GM18505 (cell line): ENCODE measurements around the gene KIAA1671.

Source experiments
- ATAC-seq: cut with Tn5 transposase; IDR thresholded peaks from one replicate; pipeline ENCODE4 v1.9.1; 2021; ENCODE audit not compliant: unreplicated experiment
- POLR2A ChIP-seq: IDR thresholded peaks from 4 replicates; pipeline ENCODE4 v1.6.1; 2011; ENCODE audit warnings: borderline replicate concordance; ENCODE audit not compliant: insufficient read depth, insufficient read length; ENCODE audit errors: extremely low read depth

Gene KIAA1671

GRCh38 chr22:25122136-25122764, 169.7 kb downstream of the KIAA1671 start:
- ATAC-seq: no peak
- no peak for TF ChIP-seq POLR2A

- TF ChIP-seq POLR2A: no peak
- no peak for ATAC-seq
Measured at GRCh38 chr22:25123677-25124076, 171.2 kb downstream of the KIAA1671 start.

- TF ChIP-seq POLR2A: no peak
- no peak for ATAC-seq
Measured at GRCh38 chr22:25125693-25126357, 173.3 kb downstream of the KIAA1671 start.

GRCh38 chr22:25126510-25126909, 174.0 kb downstream of the KIAA1671 start:
- TF ChIP-seq POLR2A: no peak
- no peak for ATAC-seq

- TF ChIP-seq POLR2A: no peak
- ATAC-seq: no peak
Measured at GRCh38 chr22:25127318-25127717, 174.8 kb downstream of the KIAA1671 start.

- no peak for TF ChIP-seq POLR2A
- no peak for ATAC-seq
Measured at GRCh38 chr22:25130462-25130861, 177.9 kb downstream of the KIAA1671 start.

GRCh38 chr22:25131198-25131887, 178.8 kb downstream of the KIAA1671 start:
- ATAC-seq: no peak
- no peak for TF ChIP-seq POLR2A

GRCh38 chr22:25134028-25134427, 181.5 kb downstream of the KIAA1671 start:
- TF ChIP-seq POLR2A: no peak
- no peak for ATAC-seq

- ATAC-seq: no peak
- no peak for TF ChIP-seq POLR2A
Measured at GRCh38 chr22:25134451-25134850, 181.9 kb downstream of the KIAA1671 start.

GRCh38 chr22:25136953-25137576, 184.5 kb downstream of the KIAA1671 start:
- no peak for TF ChIP-seq POLR2A
- no peak for ATAC-seq

GRCh38 chr22:25137577-25138525, 185.3 kb downstream of the KIAA1671 start:
- TF ChIP-seq POLR2A: no peak
- ATAC-seq: no peak

- no peak for TF ChIP-seq POLR2A
- no peak for ATAC-seq
Measured at GRCh38 chr22:25139062-25139461, 186.5 kb downstream of the KIAA1671 start.
